GM19238 (cell line): ENCODE data around the gene KRTAP5-1.

Experiments used
- DNase-seq: peaks from one replicate; pipeline ENCODE4 v3.0.0; 2011; ENCODE audit warnings: low spot score; ENCODE audit not compliant: insufficient read length

The KRTAP5-1 gene

DNA sequence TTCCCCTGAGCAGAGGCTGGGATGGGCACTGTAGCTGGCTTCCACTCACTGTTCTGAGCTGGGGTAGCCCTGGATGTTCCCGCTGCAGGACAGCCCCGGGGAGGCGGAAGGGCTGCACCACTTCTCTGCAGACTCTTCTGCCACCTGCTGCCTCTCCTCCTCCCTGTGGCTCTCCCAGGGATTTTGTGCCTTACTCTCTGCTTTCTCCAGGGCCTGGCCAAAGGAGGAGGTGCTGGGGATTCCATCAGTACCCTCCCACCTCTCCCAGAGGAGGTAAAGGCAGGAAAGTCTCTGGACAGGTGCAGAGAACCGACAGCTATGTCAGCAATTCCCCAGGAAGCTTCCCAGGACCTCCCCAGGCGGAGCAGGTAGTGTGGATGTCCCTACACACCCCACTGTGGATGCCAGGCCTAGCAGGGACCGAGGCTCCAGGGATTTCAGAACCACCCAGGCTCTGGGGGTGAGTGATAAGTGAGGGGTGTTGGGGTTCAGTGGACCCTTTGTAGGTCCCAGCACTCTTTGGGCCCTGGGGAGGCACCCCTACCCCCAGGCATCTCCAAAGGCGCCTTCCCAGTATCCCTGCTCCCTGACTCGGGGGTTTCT lies 24.3 kb downstream of the KRTAP5-1 start:
- no peak for DNase-seq

DNA sequence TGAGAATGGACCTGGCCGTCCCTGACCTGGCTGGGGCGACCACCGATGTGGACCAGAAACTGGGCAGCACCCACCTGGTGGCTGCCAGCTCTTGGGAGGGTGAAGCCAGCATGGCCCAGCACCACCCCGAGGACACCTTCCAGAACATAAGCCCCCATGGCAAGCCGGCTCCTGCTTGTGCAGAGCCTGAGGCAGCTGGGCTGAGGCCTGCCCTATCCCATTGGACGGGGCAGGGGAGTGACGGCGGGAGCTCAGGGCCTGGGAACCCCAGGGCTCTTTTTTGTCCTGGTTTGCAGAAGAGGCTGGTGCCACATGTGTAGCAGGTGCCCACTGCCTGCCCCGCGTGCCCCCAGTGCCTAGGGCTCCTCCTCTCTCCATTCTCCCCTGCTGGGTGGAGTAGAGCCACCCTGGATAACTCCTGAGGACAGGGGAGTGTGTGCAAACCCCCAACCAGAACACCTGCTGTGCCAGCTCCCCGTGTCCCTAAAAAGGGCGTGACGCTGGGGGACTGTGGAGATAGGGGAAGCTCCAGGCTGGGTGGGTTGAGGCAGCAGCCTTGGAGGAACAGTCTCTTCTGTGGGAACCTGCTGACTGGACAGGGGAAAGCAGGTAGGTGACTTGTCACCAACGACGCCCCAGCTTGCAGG lies 25.0 kb downstream of the KRTAP5-1 start:
- no peak for DNase-seq

DNA sequence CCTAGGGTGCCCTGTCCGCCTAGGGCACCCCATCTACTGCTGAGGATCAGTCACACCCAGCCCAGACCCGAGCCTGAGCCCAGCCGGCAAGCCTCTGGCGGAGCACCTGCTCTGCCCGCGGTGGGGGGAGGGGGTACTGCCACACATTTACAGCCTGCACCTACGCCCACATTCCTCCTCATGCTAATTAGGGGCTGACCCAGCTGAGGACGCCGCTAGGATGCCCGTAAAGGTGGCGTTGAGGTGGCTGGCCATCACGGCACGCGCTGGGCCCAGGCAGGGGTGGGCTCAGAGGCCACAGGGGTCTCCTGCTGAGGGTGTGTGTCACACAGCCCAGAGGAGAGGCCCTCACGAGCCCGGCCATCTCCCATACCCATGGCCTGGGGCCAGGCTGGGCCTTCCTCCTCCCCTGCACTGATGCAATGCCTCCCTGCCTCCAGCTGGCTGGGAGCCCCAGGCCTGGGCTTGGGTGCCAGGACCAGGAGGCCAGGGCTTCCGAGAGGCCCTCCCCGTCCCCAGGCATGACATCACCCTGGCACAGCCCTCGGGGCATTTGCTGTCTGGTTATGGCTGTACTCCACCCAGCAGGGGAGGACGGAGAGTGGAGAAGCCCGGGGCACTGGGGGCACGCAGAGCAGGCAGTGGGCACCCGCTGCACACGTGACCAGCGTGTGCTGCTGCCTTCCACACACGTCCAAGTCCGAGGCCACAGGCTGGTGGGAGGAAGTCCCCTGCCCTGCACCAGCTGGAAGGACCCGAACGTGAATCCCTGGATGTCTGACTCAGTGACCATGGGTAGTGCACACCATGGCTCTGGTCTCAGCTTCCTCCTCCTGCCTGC lies 25.8 kb downstream of the KRTAP5-1 start:
- no peak for DNase-seq

DNA sequence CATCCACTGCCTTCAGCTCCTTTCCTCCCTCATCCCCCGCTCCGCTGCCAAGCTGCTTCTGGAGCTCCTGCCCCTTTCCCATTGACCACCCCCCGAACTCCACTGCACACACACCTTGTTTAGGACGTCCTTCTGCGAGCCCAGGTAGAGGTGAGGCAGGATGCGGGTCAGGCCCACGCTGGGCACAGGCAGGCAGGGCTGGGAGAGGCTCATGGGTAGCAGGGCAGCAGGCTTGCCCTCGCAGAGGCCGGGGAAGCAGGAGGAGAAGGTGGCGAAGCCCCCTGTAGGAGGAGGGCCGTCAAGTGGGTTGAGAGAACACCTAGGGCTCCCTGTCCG lies 26.3 kb downstream of the KRTAP5-1 start:
- no peak for DNase-seq

DNA sequence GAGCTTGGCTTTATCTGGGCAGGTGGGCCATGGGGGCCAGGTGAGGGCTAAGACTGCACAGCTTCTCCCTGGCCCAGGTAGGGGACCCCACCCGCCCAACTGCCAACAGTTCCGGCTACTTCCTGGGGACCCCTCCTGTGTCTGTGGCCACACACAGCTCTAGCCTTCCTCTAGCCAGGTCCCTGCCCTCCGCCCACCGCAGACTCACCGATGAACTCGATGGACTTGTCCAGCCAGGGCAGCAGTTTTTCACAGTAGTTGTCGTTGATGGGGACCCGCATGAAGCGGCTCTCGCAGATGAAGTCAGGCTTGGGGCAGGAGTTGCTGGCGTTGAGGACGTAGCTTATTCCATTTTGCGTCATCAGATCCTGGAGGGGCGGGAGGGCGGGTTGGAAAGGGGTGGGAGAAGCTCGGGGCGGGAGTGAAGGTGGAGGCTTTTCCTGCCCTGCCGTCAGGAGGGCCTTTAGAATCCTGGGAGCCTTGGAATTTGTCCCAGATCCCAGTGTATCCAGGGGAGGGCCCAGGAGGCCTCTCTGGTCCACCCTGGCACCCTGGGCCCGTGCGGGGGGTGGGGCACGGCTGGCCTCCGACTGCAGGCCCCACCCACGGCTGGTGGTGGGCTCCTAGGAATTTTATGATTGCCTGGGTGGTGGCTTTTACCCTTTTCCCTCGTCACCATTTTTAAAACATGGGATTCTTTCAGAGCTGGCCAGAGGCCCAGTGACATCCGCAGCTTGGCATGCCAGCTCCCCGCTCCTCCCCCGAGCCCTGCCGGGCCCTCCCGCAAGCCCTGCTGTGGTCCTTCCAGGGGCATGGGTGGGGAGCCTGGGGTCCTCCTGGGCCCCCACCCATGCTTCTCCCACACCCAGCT lies 26.9 kb downstream of the KRTAP5-1 start:
- DNase-seq: no peak

DNA sequence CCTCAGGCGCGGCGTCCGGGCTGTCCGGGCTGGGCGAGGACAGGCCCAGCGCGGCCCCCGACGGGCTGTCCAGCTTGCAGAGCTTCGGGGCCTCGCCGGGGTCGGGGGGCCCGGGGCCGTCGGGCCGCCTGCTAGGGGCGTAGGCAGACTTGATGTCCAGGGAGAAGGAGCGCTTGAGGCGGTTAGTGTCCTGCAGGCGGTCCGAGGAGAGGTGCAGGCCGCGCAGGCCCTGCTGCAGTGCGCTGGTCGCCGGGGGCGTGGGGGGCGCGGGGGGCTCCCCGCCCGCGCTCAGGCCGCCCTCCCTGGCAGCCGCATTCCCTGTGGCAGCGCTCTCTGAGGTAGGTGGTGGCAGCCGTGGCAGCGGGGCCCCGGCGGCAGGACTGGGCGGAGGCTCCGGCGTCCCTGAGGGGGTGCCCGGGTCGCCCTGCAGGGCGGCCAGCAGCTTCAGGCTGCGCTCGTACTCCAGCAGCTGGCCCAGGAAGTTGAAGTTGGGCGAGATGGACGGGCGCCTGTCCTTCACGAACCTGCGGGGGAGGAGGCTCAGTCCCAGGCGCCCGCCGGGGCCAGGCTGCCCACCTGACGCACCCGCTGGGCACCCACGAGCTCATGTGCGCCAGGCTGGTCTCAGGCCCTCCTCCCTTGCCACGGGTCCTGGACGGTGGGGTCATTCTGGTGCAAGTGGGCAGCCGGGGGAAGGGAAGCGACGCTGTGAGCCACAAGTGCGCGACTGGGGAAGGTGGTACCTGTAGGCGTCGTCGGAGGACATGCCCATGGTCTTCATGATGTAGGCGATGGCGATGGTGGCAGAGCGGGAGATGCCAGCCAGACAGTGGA lies 27.8 kb downstream of the KRTAP5-1 start:
- no peak for DNase-seq

DNA sequence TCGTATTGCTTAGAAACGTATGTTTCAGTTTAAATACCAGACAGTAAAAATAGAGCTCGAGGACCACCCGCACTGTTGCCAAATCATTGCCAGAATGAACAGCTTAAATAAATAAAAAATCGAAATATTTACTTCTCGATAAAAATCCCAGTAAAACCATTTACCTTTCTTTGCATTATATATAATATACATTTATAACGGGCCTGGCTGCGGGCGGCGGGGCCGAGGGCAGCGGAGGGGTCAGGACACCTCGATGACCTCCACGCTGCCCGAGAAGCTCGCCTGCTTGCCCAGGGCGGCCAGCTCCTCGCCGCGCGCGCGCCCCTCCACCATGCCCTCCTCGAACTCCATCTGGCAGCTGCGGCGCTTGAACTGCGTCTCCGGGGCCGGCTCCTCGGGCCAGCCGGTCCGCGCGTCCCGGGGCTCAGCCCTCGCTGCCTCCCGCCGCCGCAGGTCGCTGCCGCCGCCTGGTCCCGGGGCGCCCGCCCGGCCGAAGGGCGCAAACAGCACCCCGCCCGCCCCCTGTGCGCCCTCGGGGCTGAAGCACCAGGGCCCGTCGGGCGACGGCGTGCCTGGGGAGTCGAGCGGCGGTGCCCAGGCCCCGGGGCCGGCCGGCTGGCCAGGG lies 28.7 kb downstream of the KRTAP5-1 start:
- DNase-seq: no peak

DNA sequence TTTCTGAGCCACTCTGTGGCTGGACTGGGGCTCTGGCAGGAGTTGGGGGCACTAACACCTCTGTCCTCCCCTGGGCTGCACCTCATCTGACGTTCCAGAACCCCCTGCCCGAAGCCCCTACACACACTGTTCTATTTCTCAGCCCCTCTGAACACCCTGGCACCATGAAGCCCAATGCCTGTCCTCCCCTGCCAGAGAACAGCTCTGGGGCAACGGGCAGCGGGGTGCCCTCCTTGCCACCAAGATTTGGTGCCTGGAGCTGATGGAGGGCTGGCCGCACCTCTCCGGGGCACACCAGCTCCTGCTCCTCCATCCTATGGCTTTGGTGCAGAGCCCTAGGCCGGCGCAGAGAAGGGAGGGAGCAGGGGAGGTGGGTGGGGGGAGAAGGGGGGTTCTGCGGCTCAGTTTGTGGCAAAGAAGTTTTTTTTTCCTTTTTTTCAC lies 29.4 kb downstream of the KRTAP5-1 start:
- no peak for DNase-seq

DNA sequence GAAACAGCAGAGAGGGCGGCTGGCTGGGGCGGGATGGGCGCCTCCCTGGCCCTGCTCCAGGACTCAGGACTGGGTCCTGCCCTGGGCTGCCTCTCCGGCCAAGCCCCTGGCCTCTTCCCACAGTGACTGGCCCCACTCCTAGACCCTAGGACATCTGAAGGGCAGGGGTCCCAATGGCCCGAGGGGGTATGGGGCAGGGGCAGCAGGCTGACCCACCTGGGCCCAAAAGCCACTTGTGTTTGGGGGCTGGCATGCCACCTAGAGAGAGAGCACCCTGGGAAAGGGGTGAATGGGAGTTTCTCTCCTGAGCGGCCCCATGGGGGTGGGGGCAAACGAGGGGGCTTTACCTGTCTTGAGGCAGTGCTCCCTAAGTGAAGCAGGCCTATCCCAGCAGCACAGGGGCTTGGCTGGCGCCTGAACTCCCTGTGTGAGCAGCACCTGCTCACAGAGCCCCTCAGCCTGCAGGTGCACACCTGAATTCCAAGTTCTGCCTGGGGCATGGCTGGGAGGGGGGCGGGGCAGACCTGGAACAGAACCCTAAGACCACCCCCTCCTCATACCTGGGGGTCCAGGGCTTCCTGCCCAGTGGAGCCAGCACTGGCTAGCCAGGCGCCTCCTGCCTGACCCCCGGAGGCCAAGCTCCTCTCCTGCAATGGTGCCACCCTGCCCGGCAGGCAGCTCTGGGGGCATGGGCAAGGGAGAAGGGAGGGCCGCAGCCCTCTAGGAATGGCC lies 29.9 kb downstream of the KRTAP5-1 start:
- no peak for DNase-seq

DNA sequence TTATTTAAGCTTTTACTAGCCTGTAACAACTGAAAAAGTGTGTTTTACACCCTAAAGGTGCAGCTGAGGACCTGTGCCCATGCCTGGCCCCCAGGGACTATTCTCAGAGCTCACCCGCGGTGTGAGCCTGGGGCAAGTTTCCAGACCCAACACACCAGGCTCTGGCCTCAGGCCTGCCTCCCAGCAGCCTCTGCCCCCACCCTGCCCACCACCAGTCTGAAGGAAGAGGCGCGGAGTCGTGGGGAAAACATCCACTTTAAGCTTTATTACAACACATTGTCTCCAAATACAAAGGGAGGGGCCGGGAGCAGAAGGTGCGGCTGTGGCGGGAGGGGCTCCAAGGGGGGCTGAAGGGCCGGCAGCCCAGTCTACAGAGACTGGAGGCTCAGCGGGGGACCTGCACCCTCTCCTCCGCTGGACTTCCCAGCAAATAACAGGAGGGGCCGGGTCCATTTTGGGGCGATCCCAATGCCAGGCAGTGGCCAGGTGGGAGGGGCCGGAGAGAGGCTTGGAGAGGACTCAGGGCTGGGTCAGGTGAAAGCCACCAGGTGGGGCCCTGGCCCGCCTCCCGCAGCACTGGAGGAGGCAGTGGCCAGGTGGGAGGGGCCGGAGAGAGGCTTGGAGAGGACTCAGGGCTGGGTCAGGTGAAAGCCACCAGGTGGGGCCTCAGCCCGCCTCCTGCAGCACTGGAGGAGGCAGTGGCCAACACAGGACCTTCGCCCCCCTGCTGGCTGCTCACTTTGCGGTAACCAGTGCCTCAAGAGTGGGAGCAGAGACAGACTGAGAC lies 31.1 kb downstream of the KRTAP5-1 start:
- DNase-seq: no peak

DNA sequence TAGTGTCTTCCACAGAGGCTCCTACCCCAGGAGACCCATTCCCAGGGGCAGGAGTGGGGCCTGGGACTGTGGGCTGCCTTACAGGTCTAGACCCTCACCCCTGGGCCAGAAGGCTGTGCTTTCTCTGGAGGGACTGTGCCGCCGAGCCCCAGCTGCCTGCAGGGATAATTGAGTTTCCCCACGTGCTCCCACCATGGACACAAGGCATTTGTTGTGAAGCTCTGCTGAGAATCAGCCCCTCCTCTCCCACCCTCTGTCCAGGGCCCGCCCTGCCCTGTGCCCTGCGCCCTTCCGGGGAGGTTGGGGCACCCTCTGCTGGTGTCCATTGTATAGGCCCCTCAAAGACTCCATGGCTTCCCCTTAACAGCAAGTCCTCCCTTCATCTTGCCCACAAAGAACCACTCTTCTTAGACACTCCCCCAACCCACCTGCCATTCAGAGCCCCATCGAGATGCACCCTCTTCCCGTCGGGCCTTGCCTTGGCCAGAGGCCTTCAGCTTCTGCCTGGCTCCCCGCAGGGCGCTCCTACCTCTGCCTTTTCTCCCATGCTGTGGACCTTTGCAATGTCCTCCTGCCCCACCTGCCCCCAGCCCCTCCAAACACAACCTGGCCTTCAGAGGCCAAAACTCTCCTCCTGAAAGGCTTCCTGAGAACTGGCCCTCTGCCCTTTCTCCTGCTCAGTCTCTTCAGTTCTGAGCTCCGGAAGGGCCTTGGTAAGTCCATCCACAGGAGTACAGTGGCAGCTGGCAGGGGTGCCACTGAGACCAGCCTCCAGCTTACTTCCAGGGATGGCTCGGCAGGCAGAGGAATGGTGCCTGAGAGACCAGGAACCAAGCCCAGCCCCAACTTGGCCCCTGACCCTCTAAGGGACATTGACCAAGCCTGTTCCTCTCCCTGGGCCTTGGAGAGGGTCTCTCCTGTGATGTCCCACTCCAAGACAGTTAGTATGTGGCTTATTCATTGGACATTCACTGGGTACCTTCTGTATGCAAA lies 35.4 kb downstream of the KRTAP5-1 start:
- DNase-seq: no peak

DNA sequence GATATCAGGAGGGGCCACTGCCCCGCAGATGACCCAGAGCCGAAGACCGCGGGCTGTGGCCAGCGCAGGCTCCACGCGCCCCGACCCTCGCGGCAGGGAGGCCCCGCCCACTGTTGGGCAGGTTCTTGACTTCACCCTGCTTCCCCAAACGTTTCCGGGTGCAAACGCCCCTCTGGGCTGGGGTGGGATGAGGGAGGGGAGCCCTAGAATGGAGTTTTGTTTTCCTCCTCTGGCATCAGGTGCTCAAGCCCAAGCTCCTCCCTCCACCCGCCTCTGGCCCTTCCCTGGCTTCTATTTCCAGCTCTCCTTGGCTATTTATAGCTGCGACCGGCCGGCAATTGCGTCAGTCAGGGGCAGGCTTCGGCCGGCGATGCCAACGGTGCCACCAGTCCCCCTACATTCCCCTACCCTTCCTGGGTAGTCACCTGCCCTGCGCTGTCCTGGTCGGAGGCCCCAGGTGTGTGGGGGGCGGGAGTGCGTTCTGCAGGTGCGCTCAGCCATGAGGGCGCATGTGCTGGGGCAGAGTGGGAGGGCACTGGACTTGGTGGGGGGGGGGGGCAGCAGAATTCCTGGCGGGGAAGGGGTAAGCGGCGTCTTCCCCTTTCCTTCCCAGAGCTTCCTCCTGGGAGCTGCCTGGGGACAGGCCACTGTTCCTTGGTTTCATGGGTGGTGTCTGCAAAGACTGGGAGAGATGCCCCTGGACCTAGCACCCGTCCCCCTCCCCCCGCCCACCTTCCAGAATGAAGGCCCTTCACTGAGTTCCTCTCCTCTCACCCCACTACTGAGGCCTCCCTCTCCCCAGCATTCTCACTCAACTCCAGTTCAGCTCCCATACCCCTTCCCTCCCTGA lies 36.6 kb downstream of the KRTAP5-1 start:
- DNase-seq: no peak

DNA sequence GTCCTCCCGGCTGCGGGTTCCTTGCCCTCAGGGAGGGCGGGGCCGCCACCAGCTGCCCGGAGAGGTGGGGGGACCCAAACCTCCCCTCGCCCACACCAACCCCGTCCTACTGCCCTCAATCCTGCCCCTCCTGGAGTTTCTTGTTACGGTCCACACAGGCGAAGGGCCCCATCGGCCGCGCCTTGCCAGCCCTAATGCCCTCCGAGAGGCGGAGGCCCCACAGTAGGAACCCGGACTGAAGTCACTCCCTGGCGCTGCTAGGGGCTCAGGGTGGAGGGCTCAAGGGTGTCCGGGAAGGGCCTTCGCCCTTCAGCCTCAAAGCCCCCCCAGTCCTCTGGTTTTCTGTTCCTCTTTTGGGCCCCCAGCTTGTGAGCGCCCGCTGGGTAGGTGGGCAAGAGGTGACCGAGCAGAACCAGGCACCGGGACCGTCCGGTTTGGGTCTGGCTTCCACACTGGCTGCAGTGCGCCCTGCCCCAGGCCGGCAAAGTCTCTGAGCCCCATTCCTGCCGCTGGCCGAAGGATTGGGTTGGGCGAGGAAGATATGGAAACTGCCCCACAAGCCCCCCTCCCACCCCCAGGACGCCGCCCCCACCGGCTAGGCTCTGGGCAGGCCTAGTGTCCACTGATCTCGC lies 37.5 kb downstream of the KRTAP5-1 start:
- no peak for DNase-seq

DNA sequence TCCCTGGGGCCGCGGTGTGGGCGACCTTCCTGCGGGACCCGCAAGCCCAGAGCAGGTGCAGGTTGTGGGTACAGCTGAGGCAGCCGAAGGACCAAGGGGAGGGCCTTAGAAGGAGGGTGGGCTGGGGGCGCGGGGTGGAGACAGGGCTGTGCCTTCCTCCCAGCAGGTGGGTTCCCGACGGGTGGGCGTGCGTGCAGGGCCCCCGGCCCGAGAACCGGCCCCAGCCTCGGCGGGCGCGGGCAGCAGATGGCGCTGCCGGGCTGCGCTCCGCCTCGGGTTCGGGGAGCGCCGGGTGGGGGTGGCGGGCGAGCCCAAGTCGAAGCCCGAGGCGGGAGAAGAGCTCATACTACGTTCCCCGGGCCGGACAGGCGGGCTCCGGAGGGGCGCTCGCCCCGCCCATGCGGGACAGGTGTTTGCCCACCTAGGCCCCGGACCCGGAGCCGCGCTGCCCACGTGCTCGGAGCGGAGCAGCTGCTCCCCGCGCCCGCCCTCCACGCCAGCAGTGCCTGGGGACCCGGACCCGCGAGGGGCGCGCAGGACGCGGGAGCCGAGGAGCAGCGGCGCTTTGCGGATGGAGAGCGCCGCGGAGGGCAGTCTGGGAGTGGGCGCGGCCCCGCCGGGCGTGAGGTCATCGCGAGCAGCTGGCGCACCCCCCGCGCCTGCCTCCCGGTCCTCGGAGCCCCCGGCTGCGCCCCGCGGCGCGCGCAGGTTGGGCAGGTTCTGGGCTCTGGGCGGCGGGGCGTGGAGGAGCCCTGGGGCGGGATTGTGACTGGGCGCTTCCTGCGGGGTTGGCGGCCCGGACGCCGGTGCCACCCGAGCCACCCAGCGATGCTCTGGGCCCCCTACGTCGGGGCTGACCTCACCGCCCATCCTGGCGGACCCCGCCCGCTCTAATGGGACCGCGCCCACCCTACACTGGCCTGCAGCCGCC lies 38.3 kb downstream of the KRTAP5-1 start:
- peak; percentile 56 for DNase-seq

DNA sequence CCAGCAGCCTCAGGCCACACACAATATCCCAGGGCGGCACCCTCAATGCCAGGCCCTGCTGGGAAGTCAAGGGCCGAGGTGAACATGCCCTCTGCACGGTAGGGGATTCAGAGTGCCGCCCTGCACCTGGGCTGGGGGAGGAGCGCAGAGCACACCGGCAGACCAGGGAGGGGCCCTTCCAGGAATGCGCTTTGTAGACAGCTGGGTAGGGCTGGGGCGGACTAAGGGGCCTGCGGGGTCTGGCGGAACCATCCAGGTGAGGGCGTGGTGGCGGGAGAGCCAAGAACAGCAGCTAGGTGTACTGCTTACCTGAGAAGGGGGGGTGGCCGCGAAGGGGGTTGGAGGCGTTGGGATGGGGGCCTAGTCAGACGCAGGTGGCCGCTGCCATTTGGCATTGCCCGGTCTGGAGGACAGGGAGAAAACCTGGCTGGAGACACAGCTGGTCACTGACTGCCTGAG lies 39.0 kb downstream of the KRTAP5-1 start:
- no peak for DNase-seq
